Central memory CD4-positive, alpha-beta T cell (primary cell): ENCODE measurements around the gene GRAMD1B.

Experiments
- DNase-seq: peaks from one replicate; pipeline ENCODE4 v3.0.0; 2022

Gene GRAMD1B

GRCh38 chr11:123575441-123575840 lies 145.4 kb downstream of the GRAMD1B start:
- DNase-seq = no peak

- DNase-seq = no peak
Measured at GRCh38 chr11:123576082-123576481, 146.0 kb downstream of the GRAMD1B start.

- DNase-seq = no peak
Measured at GRCh38 chr11:123576501-123576900, 146.4 kb downstream of the GRAMD1B start.

- DNase-seq = peak; percentile 27
Measured at GRCh38 chr11:123577081-123577598, 147.1 kb downstream of the GRAMD1B start.

- DNase-seq = no peak
Measured at GRCh38 chr11:123578778-123579481, 148.9 kb downstream of the GRAMD1B start.

- DNase-seq = no peak
Measured at GRCh38 chr11:123579482-123579812, 149.4 kb downstream of the GRAMD1B start.

- DNase-seq = no peak
Measured at GRCh38 chr11:123580137-123580536, 150.1 kb downstream of the GRAMD1B start.

GRCh38 chr11:123580557-123581275 lies 150.6 kb downstream of the GRAMD1B start:
- DNase-seq = peak; percentile 43

GRCh38 chr11:123581651-123582399 lies 151.8 kb downstream of the GRAMD1B start:
- no peak for DNase-seq

GRCh38 chr11:123582992-123583504 lies 153.0 kb downstream of the GRAMD1B start:
- DNase-seq = no peak

GRCh38 chr11:123584186-123584585 lies 154.1 kb downstream of the GRAMD1B start:
- no peak for DNase-seq

- DNase-seq = no peak
Measured at GRCh38 chr11:123584737-123585136, 154.7 kb downstream of the GRAMD1B start.

GRCh38 chr11:123585206-123585605 lies 155.1 kb downstream of the GRAMD1B start:
- no peak for DNase-seq

- no peak for DNase-seq
Measured at GRCh38 chr11:123585706-123586105, 155.6 kb downstream of the GRAMD1B start.

- DNase-seq = no peak
Measured at GRCh38 chr11:123586568-123586967, 156.5 kb downstream of the GRAMD1B start.

- DNase-seq = no peak
Measured at GRCh38 chr11:123587044-123587443, 157.0 kb downstream of the GRAMD1B start.

- DNase-seq = no peak
Measured at GRCh38 chr11:123587559-123587958, 157.5 kb downstream of the GRAMD1B start.

- no peak for DNase-seq
Measured at GRCh38 chr11:123588117-123588863, 158.2 kb downstream of the GRAMD1B start.

- no peak for DNase-seq
Measured at GRCh38 chr11:123588864-123589262, 158.8 kb downstream of the GRAMD1B start.

GRCh38 chr11:123590296-123590912 lies 160.3 kb downstream of the GRAMD1B start:
- DNase-seq = no peak

- DNase-seq = no peak
Measured at GRCh38 chr11:123593570-123593969, 163.5 kb downstream of the GRAMD1B start.
